Activated B cell treated with CpG ODN at 0.5 μM for 24 hours (primary cell): Measurements from ENCODE around the gene SPAG9. TPM values are rescaled to one million over a fixed set of nuclear protein-coding genes. Genes with fewer than 3 reads are reported as not detected.
A peak's percentile ranks its signal among the peaks of the same experiment; 100 is the strongest.
"Not testable (repeated sequence)": the region's sequence is repeated elsewhere in the genome, so short reads cannot be mapped to it uniquely, and the experiment has no call there.

Experiments used
- ATAC-seq: fragments of 200-7000 bp; cut with Tn5 transposase; one replicate; pipeline ENCODE4 v1.10.0; 2021; ENCODE audit warnings: low read depth, mild to moderate bottlenecking, moderate library complexity
- CTCF ChIA-PET: fragments of 350-600 bp; sonication (Branson Sonifier 250); formaldehyde crosslinking; loops from one replicate; lab custom pipeline; 2021; ENCODE audit warnings: antibody characterized with exemption; lab: Charles Lee
- POLR2A ChIA-PET: fragments of 350-600 bp; sonication (Branson Sonifier 250); formaldehyde crosslinking; loops from one replicate; lab custom pipeline; 2021; ENCODE audit warnings: antibody characterized with exemption; lab: Charles Lee
- DNase-seq: peaks from one replicate; pipeline ENCODE4 v3.0.0; 2022
- H3K27ac Mint-ChIP-seq: one replicate; pipeline ENCODE4 v1.8.0; 2020; ENCODE audit warnings: mixed read lengths
- H3K27me3 Mint-ChIP-seq: one replicate; pipeline ENCODE4 v1.8.0; 2021; ENCODE audit warnings: mixed read lengths
- H3K36me3 Mint-ChIP-seq: one replicate; pipeline ENCODE4 v1.8.0; 2021; ENCODE audit warnings: low read depth, mixed read lengths
- H3K4me1 Mint-ChIP-seq: one replicate; pipeline ENCODE4 v1.8.0; 2021; ENCODE audit warnings: mixed read lengths
- H3K4me3 Mint-ChIP-seq: one replicate; pipeline ENCODE4 v1.8.0; 2020; ENCODE audit warnings: mild to moderate bottlenecking, mixed read lengths
- H3K9me3 Mint-ChIP-seq: one replicate; pipeline ENCODE4 v1.8.0; 2020; ENCODE audit warnings: mixed read lengths
- CTCF ChIP-seq: fragments of 200-600 bp; IDR thresholded peaks from one replicate; pipeline ENCODE4 v1.8.0; 2022; ENCODE audit warnings: antibody characterized with exemption, mild to moderate bottlenecking
- intact Hi-C: fragments of 100-400 bp; cut with micrococcal nuclease; formaldehyde crosslinking; loops from one replicate; pipeline ENCODE4 v1.15.1; 2024
- total RNA-seq: library from RNA; stranded (reverse); gene quantifications from 2 replicates; pipeline ENCODE4 v1.2.3, GENCODE V29; 2022

The SPAG9 gene
- total RNA-seq, 1 donor from 2014 or later, result 49.3 TPM

- intact Hi-C loops, result no loop called here
- POLR2A ChIA-PET, result interaction anchor here (1.0 to 8.1 kb wide), 3 partner anchors 26 to 78 kb away, joined by 5 to 53 read pairs (median 9); partner anchors contain the start of gene TOB1
- Mint-ChIP-seq H3K36me3 (no peaks in the 10 kb centered on the region), H3K27ac (no peak overlapping the region), H3K9me3 (no peaks in the 10 kb centered on the region), H3K4me1 (peaks cover 9% of the 10 kb centered on the region), H3K27me3 (peaks cover 5% of the 10 kb centered on the region), H3K4me3 (peak overlapping the region; percentile 53)
- CTCF ChIA-PET, result interaction anchor here (1.1 kb wide), 1 partner anchor 92 kb away, joined by 3 read pairs; no protein-coding TSS in a partner anchor
- ATAC-seq (peak; percentile 57), DNase-seq (no peak)
- no peak for TF ChIP-seq CTCF
Measured at GRCh38 chr17:50944054-50944901, 176.4 kb downstream of the SPAG9 start.

GRCh38 chr17:50943575-50943933 is 177.1 kb downstream of the SPAG9 start:
- intact Hi-C loops, result no loop called here
- no peak overlapping the region for H3K27ac Mint-ChIP-seq
- DNase-seq, result no peak
- no peak for ATAC-seq
- no peak overlapping the region for H3K4me3 Mint-ChIP-seq
- peaks cover 5% of the 10 kb centered on the region for H3K27me3 Mint-ChIP-seq
- TF ChIP-seq CTCF, result no peak
- peaks cover 9% of the 10 kb centered on the region for H3K4me1 Mint-ChIP-seq
- no peaks in the 10 kb centered on the region for H3K36me3 Mint-ChIP-seq
- POLR2A ChIA-PET, result interaction anchor here (0.6 to 8.1 kb wide), 2 partner anchors 77 to 222 kb away, joined by 10 to 53 read pairs; partner anchors contain the start of gene TOB1
- CTCF ChIA-PET, result interaction anchor here (0.8 kb wide), 1 partner anchor 12 kb away, joined by 3 read pairs; no protein-coding TSS in a partner anchor
- no peaks in the 10 kb centered on the region for H3K9me3 Mint-ChIP-seq

GRCh38 chr17:50941676-50942048 is 179.0 kb downstream of the SPAG9 start:
- H3K9me3 Mint-ChIP-seq, H3K4me1 Mint-ChIP-seq, H3K4me3 Mint-ChIP-seq, H3K27me3 Mint-ChIP-seq, ATAC-seq, CTCF ChIA-PET, H3K36me3 Mint-ChIP-seq, DNase-seq, intact Hi-C loops, H3K27ac Mint-ChIP-seq, POLR2A ChIA-PET: not testable (repeated sequence)

- H3K4me3 Mint-ChIP-seq, result no peak overlapping the region
- DNase-seq (no peak), ATAC-seq (no peak)
- intact Hi-C loops, result no loop called here
- no peak overlapping the region for H3K27ac Mint-ChIP-seq
- peaks cover 9% of the 10 kb centered on the region for H3K4me1 Mint-ChIP-seq
- H3K9me3 Mint-ChIP-seq, result no peaks in the 10 kb centered on the region
- ChIA-PET POLR2A (no interaction called here), CTCF (no interaction called here)
- no peaks in the 10 kb centered on the region for H3K36me3 Mint-ChIP-seq
- TF ChIP-seq CTCF, result no peak
- peaks cover 5% of the 10 kb centered on the region for H3K27me3 Mint-ChIP-seq
Measured at GRCh38 chr17:50939795-50940684, 180.6 kb downstream of the SPAG9 start.

- no peak for TF ChIP-seq CTCF
- Mint-ChIP-seq H3K4me3 (no peak overlapping the region), H3K27ac (no peak overlapping the region), H3K9me3 (no peaks in the 10 kb centered on the region), H3K36me3 (no peaks in the 10 kb centered on the region), H3K27me3 (peaks cover 5% of the 10 kb centered on the region), H3K4me1 (peaks cover 7% of the 10 kb centered on the region)
- DNase-seq (no peak), ATAC-seq (no peak)
- intact Hi-C loops, result no loop called here
- ChIA-PET CTCF (no interaction called here), POLR2A (no interaction called here)
Measured at GRCh38 chr17:50939542-50939794, 181.2 kb downstream of the SPAG9 start.
